Activated CD4-positive, alpha-beta T cell treated with anti-CD3 and anti-CD28 coated beads for 48 hours (primary cell): Measurements from ENCODE around the gene ITGA3.

Source experiments
- DNase-seq: peaks from one replicate; pipeline ENCODE4 v3.0.0-alpha.2; 2020

ITGA3 gene

DNA sequence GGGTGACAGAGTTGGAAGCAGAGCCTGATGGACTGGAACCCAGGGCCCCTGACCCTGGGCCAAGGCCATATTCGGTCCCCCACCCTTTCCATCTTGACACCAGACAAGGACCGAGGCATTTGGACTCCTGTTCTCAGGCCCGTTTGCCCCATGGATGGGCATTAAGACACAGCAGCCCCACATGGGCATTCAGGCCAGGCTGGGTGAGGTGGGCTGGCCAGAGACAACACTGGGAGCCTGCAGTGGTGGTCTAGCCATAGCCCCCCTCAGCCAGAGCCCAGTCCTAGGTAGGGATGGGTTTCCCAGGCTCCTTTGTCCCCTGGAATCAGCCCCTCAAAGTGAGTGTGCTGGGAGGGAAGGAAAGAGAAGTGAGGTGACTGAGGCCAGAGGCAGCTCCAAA is 40.8 kb downstream of the ITGA3 start:
- no peak for DNase-seq

DNA sequence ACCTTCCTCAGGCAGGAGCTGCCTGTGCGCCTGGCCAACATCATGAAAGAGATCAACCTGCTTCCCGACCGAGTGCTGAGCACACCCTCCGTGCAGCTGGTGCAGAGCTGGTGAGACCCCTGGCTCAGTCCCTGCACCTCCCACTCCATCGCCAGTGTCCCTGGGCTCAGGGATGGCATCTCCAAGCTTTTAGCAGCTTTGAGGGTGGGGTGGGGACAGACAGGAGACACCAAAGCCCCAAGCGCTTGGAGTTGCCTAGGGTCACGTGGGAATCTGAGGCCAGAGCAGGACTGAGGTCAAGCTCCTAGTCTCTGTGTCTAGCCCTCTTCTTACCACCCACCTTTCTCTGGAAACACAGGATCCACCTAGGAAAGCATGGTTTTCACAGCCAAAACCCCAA is 41.5 kb downstream of the ITGA3 start:
- no peak for DNase-seq

DNA sequence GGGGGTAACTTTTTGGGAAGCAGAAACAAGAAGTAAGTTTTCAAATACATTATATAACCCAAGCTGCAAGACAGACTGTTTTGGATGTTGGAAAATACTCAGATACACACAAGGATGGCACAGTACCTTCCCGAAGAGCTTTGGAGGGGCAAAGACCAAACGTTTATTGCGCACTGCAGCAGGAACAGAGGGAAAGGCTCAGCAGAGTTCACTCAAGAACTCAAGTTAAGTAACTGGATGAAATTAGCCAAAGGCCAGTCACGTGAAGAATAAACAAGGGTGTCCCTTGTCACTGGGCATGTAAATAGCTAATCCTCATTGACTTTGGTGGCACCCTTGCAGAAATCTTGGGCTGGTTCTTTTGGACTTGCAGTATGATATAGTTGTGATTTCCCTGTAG is 42.0 kb downstream of the ITGA3 start:
- DNase-seq, result no peak

DNA sequence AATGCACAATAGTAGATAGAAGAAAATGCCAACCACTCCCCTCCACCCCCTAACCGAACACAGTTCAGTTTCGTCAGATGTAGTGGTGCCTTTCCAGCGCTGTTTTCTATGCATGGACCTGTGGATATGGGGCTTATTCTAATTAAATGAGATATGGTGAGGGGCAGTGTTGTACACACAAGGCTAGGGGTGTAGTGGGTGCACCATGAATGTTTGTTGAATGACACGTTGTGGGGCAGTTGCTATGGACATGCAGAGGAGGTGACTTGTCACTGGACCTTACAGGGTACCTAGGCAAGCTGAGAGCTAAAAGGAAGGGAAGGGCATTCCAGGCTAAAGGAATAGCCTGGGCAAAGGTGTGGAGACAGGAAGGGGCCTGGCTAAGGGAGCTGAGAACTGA is 42.7 kb downstream of the ITGA3 start:
- no peak for DNase-seq

DNA sequence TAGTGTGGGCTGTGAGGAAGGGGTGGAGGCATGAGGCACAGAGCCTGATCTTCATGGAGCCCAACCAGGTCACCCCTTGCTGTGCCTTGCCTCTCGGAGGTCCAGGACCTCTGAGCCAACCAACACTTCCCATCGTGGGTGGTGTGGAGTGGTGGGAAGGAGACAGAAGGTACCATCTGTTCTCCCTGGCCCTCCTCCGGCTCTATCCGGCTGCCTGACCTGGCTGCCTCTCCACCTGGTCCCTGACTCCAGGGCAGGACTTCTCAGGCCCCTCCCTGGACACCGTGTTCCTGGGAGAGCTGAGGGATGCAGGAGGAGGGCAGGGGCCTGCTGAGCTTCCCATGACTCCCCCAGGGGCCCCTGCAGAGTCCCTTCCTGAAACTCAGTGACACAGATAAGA is 43.1 kb downstream of the ITGA3 start:
- DNase-seq, result no peak

DNA sequence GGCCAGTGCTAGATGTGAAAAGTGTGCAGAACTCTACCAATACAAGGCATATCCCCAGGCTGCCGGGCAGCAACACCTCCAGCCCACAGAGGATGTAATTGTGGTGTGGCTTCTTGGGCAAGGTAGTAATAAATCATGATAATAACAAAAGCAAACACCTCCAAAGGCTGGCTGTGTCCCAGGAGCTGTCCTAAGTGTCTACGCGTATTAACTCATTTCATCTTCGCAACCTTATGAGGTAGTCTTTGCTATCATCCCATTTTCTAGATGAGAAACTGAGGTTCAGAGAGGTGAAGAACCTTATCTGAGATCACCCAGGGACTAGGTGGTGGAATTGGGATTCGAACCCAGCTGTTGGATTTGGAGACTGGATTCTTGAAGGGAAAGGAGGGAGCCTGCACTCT is 44.6 kb downstream of the ITGA3 start:
- no peak for DNase-seq

DNA sequence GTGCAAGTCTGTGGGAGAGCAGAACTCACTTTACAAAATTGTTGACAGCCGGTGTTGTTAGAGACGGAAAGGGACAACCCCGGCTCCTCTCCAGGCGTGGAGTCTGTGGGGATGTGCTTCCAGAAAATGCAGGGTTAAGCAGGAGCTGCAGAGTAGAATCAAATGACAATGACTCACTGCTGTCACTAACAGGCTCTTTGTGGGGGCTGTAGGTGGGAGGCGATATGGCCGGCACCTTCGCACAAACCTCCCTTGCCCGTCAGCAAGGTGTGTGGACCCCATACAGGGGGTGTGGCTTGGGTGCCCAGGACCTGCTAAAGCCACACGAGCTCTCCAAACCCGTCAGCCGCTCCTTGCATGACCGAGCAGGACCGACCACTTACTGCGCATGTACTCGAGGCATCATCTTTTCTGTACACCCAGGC is 45.0 kb downstream of the ITGA3 start:
- no peak for DNase-seq

DNA sequence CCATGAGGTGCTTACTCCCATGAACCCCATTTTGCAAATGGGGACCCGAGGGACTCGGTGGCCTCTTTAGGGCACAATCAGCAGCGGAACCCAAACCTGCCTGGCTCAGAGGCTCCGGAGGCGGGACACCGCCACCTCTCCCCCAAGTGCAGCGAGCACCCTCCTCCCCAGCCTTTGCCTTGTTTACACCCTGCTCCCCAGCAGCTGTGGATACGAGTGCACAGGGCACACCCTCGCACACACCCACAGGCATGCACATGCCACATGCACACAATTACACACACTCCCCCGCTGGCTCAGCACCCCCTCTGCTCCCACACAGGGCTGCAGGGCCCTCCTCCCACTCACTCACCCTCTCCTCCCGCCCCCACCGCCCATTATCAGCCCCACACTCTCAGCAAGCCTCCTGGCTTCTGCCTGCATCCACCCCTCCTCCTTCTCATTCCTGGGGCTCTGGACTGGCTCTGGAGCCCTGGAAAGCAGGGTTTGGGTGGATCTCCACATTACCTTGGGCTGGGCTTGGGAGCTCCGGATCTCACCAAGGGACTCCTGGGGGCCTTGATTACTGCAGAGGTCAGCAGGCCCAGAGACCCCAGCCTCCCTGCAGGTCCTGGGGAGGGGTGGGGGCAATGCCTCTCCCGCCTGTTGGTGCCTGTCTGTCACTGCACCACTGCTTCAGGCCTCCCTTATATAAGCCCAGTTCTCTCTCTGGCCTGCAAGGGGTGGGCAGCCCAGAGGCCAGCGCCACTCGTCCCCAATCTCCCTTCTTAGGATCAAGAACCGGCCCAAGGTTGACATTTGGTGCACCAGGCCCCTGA is 45.6 kb downstream of the ITGA3 start:
- no peak for DNase-seq

DNA sequence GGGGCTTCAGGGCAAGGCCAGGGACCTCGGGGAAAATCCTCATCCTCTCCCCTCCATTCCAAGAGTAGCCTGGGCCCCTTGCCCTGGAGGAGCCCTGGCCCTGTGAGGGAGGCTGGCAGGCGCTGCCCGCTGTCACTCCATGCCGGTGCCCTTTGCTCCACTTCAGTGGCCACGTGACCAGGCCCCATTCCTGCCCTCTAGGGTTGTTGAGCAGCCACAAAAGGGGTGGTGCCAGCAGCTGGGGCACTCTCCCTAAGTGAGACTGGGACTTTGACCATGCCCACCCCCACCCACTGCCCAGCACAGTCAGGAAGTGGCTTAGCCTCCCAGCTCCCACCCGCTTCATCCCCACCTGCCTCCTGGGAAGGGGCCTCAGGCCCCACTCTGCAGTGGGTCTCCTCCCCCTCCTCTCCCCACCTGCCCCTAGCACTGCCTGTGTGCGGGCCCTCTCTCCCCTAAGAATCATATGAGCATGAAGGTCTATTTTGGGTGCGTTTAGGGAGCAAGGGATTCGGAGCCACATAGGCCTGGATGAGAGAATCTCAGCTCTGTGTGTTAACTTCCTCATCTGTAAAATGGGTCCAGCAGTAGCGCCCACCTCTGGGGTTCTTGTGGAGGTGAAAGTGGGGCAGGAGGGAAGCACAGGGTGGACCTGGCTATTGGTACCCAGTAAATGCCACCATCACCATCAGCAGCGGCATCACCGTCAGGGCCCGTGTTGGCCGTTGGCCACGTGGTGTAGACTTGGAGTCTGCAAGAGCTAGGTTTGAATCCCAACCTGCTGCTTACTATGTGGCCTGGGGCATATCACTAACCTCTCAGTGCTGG is 46.5 kb downstream of the ITGA3 start:
- no peak for DNase-seq

DNA sequence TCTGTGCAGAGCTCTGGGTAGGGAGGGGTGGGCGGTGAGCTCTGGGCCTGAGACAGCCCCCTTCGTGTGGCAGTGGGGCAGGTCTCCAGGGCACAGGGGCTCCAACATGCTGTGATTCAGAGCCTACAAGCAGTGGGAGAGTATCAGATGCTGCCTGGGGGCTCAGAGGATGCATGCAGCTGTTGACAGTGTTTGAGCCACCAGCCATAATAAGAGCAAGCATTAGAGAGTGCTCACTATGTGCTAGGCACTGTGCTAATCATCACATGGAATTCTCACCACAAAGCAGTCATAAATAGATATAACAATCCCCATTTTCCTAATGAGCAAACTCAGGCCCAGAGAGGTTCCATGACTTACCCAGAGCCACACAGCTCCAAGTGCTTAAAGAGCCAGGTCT is 47.3 kb downstream of the ITGA3 start:
- DNase-seq, result no peak

DNA sequence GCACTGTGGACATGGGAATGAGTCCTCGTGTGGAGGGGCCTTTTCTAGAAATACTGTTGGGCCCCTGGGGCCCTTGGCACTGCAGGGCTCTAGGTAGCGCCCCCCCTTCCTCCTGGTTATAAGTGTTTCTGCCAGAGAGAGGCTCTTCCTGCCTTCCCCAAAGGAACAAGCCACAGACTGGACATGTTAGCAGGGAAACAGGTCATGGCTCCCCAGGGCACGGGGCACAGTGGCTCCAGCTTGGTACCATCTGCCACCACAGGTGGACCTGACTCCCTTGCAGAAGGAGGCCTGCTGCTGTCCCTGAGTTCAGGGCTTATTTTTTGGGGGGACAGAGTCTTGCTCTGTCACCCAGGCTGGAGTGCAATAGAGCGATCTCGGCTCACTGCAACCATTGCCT is 48.0 kb downstream of the ITGA3 start:
- no peak for DNase-seq

DNA sequence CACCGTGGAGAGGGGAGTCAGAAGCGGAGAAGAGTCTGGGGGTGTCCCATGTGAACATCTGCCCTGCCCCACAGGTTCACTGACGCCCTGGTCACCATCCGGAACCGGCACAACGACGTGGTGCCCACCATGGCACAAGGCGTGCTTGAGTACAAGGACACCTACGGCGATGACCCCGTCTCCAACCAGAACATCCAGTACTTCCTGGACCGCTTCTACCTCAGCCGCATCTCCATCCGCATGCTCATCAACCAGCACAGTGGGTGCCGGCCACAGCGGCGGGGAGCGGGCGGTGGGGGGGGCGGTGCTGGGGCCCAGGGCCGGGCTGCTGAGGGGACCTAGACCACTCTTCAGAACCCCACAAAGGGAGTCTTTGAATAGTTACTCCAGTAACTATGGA is 49.9 kb downstream of the ITGA3 start:
- DNase-seq, result no peak

DNA sequence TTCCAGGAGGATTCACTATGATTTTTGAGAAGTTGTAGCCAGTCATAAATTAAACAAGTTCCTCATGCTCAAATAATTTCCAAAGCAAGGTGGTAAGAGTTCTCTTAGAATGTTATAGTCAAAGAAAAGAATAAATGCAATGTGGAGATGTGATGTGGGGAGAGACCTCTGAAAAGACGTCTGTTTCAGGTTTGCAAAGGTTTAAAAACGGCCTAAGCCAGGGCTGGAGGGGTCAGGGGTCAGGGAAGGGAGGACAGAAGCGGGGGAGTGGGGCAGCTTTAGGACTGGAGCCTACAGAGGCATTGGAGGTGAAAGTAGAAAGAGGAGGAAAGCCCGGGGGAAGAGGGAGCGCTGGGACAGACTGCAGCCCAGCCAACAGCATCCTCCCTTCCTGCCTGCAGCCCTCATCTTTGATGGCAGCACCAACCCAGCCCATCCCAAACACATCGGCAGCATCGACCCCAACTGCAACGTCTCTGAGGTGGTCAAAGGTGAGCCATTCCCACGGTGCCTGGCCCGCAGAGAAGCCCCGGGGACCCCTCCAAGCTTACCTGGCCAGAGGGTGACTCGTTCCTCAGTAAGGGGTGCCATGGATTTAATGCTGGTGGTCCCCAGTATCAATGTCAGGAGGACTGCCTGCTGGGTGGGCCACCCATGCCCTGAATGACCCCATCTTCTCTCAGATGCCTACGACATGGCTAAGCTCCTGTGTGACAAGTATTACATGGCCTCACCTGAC is 50.7 kb downstream of the ITGA3 start:
- DNase-seq, result no peak

DNA sequence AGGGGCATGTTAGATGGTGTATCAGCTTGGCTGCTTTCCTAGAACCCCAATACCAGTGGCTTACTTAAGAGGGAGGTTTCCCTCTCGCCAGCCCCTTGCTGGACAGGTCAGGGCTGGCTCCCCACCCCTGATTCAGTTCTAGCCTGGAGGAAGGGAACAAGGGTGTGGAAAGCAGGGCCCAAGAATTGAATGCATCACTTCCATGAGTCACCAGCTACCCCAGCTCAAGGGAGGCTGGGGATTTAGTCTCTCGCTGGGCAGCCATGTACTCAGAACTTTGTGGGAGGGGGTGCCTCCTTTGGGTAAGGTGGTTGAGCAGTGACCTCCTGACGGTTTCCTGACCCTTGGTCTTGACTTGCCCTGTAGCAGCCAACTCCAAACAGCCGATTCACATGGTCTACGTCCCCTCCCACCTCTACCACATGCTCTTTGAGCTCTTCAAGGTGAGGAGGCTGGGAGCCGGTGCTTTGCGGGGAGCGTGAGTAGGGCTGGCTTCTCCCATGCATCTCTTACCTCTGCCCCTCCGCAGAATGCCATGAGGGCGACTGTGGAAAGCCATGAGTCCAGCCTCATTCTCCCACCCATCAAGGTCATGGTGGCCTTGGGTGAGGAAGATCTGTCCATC is 52.0 kb downstream of the ITGA3 start:
- DNase-seq, result no peak

DNA sequence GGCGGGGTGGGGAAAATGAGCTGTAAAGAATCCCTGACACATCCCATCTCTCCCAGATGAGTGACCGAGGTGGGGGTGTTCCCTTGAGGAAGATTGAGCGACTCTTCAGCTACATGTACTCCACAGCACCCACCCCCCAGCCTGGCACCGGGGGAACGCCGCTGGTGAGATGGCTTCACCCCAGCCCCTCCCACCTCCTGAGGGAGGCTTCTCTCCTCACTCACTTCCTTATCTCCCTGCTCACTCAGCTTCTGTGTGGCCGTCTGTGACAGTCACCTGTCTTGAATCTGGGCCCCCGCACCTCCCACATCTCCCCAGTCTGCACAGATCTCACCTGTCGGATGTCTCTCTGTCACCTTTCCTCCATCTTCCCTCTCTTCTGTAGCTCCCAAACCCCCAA is 52.6 kb downstream of the ITGA3 start:
- DNase-seq, result no peak

DNA sequence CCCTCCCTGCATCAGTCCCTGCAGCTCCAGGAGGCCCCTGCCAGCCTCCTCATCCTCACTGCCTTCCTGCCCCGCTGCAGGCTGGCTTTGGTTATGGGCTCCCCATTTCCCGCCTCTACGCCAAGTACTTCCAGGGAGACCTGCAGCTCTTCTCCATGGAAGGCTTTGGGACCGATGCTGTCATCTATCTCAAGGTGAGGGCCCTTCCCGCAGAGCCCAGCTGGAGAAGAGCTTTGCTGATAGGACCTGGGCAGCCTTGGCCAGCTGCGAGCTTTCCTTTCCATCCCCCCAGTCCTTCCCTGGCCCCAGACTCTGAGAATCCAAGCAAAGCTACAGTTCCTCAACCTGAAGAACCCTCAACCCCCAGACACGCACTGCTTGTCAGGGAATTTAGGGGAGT is 53.3 kb downstream of the ITGA3 start:
- DNase-seq, result no peak

DNA sequence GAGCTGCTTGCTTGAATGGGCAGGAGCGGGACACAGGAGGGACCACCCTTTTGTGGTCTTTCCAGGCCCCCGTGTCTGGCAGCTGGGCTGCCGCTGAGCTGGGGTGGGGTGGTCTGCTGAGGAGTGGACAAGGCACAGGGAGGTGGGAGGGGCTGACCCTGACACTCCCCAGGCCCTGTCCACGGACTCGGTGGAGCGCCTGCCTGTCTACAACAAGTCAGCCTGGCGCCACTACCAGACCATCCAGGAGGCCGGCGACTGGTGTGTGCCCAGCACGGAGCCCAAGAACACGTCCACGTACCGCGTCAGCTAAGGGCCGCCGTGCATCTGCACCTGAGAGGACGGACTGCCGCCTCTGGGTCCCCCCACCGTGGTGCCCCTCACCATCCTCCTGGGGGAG is 53.9 kb downstream of the ITGA3 start:
- DNase-seq, result no peak

DNA sequence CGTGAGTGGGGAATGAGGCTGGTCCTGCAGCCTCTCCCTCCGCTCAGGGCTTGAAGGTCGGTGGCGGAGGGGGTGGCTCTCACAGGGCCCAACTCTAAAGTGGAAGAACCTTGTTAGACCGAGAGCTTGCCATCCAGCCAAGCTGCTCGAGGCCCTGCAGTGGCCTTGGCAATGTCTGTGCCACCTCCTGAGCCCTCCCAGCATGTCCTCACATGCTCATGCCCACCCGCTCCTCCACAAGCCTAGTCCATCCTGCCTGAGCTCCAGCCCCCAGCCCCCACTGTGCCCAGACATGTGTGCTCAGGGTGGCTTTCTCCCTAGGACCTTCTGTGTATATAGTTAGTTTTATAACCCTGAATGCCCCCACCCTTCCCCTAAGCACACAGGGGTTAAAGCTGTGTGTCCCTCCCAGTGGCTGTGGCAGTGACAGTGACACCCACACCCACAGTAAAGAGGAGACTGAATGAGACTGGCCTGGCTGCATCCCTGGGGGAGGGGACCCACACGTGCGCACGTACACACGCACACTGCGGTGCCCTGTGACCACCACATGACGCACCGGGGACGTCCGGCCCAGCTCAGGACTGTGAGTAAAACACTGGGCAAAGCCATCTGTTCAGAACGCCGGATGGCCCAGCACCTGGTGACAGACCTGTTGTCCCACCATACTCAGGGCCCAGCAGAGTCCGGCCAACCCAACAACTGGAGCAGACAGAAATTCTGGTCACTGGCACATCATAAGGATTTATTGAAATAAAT is 54.9 kb downstream of the ITGA3 start:
- DNase-seq, result no peak

DNA sequence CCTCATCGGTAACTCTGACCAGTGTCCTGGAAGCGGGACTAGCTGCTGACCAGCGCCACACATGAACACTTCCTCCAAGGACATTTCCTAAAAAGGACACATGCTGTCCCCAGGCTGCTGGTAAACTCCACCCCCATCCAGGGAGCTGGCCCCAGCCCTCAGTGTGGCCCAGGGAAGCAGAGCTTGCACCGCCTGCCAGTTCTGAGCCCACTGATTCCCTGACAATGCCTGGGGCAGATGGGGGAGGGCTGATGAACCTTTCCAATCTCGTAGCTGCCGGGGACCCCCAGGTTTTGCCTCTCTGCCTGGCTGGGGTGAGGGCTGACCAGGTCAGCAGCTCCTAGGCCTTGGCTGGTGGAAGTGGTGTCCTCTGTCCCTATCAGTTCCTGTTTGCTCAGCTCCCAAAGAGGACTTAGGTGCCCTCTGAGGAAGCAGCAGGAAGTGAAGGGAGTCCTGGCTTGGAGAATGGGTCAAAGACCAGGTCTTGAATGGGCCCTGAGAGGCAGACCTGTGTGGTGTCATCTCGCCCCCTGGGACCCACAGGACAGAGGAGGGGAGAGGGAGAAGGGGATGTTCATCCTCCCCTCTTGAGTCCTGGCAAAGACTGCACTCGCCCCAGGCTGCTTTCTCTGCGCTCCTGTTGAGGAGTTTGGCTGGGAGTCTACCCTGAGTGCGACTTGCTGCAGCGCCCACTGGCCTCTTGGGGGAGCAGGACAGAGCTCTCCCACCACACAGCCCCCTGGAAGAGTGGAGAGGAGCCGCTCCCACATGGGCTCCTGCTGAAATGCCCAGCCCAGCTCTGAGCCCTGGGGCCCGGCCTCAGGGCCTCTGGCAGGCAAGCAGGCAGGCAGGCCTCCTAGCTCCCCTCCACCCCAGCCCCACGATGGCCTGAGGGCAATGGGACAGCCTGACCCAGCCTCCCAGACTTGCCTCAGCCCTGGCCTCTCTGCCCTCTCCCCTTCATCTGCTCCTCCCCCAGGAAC is 56.1 kb downstream of the ITGA3 start:
- no peak for DNase-seq

DNA sequence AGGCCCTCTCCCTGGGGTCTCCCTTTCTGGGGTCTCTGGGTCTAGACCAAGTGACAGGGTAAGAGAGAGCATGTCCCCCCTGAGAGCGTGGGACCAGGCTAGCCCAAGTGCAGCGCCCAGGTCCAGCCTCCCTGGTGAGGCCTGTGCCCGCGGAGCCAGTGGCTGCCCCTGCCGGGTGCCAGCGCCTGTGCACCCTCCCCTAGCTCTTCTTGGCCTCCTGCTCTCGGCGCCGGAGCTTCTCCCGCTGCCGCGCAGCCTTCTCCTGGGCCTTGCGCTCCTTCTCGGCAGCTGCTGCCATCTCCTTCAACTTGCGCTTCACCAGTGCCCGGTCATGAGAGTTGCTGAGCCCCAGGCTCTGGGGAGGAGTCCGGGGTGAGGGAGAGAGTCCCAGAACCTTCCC is 56.8 kb downstream of the ITGA3 start:
- no peak for DNase-seq
